ENCODE results near the gene C17orf67. TPM values are rescaled to one million over a fixed set of nuclear protein-coding genes. Genes with fewer than 3 reads are reported as not detected.
A peak's percentile ranks its signal among the peaks of the same experiment; 100 is the strongest.

The C17orf67 gene
- polyA plus RNA-seq, 2 of the 4 experiments (the other 2 are of a cell fraction), result 1.8 to 2.6 TPM

DNA sequence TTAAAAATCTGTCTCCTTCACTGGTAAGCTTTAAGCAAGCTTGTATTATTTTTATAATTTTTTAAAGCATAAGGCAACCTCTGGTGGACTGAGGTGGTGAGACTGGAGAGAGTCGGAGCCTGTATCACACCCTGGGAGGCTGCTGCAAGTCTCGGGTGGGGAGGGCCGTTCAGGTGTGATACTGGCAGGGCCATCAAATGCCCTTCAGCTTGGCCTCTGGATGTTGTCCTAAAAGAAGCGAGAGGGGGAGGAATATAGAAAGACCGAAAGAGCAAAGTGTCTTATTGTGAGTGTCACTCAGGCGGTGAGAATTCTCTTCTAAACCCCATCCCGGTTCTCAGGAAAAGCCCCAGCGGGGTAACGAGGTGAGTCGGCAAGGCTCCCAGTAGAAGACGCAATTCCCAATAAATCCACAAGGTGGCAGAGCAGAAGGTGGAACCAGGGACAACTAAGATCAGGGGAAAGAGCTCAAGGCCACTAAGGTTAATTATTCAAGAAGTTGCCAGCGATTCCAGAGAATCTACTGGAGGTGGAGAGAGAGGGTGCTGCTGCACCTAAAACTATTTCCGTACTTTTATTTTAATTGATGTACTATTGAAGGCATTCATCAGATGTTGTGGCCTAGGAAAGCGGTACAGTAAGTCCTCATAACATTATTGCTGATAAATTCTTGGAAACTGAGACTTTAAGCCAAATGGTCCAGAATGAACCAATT lies 14.1 kb downstream of the C17orf67 start (continued):
- TF ChIP-seq, protein P1, sequence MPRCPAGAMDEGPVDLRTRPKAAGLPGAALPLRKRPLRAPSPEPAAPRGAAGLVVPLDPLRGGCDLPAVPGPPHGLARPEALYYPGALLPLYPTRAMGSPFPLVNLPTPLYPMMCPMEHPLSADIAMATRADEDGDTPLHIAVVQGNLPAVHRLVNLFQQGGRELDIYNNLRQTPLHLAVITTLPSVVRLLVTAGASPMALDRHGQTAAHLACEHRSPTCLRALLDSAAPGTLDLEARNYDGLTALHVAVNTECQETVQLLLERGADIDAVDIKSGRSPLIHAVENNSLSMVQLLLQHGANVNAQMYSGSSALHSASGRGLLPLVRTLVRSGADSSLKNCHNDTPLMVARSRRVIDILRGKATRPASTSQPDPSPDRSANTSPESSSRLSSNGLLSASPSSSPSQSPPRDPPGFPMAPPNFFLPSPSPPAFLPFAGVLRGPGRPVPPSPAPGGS (IDR thresholded peaks at IDR 0.05), result no peak
- TF ChIP-seq RARB (CRISPR knock-in tag; IDR thresholded peaks at IDR 0.05), result no peak
- TF ChIP-seq ZNF302 (CRISPR knock-in tag; IDR thresholded peaks at IDR 0.05), result no peak

DNA sequence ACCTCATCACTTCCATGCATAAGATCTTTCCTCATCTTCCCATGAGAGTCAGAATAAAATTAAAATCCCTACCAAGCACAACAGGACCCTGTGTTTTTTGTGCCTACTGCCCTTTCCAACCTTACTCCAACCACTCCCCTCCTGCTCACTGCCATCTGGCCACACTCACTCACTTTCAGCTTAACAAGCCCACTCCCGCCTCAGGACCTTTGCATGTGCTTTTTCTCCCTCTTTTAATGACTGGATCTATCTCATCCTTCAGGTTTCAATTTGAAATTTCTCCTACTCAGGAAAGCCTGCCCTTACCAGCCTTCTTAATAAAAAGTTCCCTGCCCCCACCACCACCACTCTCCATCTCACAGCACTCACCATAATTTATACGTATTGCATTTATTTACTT lies 14.7 kb downstream of the C17orf67 start:
- no peaks in the 10 kb centered on the region for H3K9me3 ChIP-seq
- TF ChIP-seq KDM5A (IDR thresholded peaks at IDR 0.05), result no peak
- no peak for TF ChIP-seq EHMT2 (IDR thresholded peaks at IDR 0.05; ENCODE audit: low read depth)
- no peak for TF ChIP-seq RARB (CRISPR knock-in tag; IDR thresholded peaks at IDR 0.05)
- TF ChIP-seq, protein P2, sequence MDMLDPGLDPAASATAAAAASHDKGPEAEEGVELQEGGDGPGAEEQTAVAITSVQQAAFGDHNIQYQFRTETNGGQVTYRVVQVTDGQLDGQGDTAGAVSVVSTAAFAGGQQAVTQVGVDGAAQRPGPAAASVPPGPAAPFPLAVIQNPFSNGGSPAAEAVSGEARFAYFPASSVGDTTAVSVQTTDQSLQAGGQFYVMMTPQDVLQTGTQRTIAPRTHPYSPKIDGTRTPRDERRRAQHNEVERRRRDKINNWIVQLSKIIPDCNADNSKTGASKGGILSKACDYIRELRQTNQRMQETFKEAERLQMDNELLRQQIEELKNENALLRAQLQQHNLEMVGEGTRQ (IDR thresholded peaks at IDR 0.05), result no peak
- TF ChIP-seq BHLHE40 (IDR thresholded peaks at IDR 0.05; ENCODE audit: low read depth, low read length), result no peak
- TF ChIP-seq CBX2 (IDR thresholded peaks at IDR 0.05; ENCODE audit: borderline replicate concordance, low read depth), result no peak
- TF ChIP-seq, protein P1 (IDR thresholded peaks at IDR 0.05), result 0 out of 3 replicates have a peak, but pooled peaks have one; percentile 20
- no peak for TF ChIP-seq CEBPB (IDR thresholded peaks at IDR 0.05)
- no peak overlapping the region for H3K4me3 ChIP-seq
- no peak for ATAC-seq
- no peak for DNase-seq (ENCODE audit: low read depth in 1 of 2, low spot score in 1 of 2)
- peaks cover 7% of the 10 kb centered on the region for H3K4me1 ChIP-seq
- WGBS (ENCODE audit: missing lambda C conversion rate), result 94% methylated on average over 2 of the region's 2 CpGs
- ChIA-PET POLR2A (interaction anchor here (1.0 to 1.5 kb wide), 3 partner anchors 15 to 121 kb away, joined by 3 to 12 read pairs (median 8); partner anchors contain the start of genes C17orf67, DGKE and TRIM25), CTCF (interaction anchor here (0.6 to 17.5 kb wide), 54 partner anchors 8 to 1447 kb away, joined by 3 to 283 read pairs (median 5); partner anchors contain the start of genes C17orf67, COIL, DGKE and TRIM25)
- H3K4me2 ChIP-seq, result no peak overlapping the region
- peak overlapping the region in 1 of 2 experiments; percentile 47; a peak in 1 of 6 replicates for H3K27ac ChIP-seq
- FAIRE-seq, result no peak

DNA sequence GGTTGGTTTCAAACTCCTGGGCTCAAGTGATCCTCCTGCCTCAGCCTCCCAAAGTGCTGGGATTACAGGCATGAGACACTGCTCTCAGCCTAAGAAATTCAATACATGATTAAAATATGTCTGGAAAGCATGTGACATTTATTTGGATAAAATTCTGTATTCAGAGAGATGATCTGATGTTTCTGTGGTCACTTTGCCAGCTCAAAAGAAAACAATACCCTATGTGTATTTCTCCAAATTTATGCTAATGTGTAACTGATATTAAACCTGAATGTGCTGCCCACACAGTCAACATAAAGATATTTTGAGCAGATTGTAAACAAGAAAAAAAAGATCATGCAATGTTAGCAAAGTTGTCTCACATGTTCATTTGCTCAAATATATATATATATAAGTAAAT lies 16.7 kb downstream of the C17orf67 start:
- DNase-seq (ENCODE audit: low read depth in 1 of 2, low spot score in 1 of 2), result no peak
- H3K4me3 ChIP-seq, result no peak overlapping the region
- ChIA-PET CTCF (interaction anchor here (0.8 to 17.5 kb wide), 9 partner anchors 9 to 193 kb away, joined by 3 to 283 read pairs (median 4); partner anchors contain the start of gene COIL), POLR2A (no interaction called here)
- no peak for ATAC-seq
- H3K4me1 ChIP-seq, result peaks cover 7% of the 10 kb centered on the region
- H3K9me3 ChIP-seq, result no peaks in the 10 kb centered on the region
- TF ChIP-seq EHMT2 (IDR thresholded peaks at IDR 0.05; ENCODE audit: low read depth) (no peak), SREBF2 (IDR thresholded peaks at IDR 0.05) (no peak), RCOR1 (IDR thresholded peaks at IDR 0.05; ENCODE audit: low read depth, low read length) (no peak), GATA3 (IDR thresholded peaks at IDR 0.05; ENCODE audit: borderline replicate concordance) (no peak), SMC3 (IDR thresholded peaks at IDR 0.05) (no peak)
- TF ChIP-seq, protein P3, sequence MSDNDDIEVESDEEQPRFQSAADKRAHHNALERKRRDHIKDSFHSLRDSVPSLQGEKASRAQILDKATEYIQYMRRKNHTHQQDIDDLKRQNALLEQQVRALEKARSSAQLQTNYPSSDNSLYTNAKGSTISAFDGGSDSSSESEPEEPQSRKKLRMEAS (IDR thresholded peaks at IDR 0.05), result no peak
- TF ChIP-seq, protein P4, sequence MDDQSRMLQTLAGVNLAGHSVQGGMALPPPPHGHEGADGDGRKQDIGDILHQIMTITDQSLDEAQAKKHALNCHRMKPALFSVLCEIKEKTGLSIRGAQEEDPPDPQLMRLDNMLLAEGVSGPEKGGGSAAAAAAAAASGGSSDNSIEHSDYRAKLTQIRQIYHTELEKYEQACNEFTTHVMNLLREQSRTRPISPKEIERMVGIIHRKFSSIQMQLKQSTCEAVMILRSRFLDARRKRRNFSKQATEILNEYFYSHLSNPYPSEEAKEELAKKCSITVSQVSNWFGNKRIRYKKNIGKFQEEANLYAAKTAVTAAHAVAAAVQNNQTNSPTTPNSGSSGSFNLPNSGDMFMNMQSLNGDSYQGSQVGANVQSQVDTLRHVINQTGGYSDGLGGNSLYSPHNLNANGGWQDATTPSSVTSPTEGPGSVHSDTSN (IDR thresholded peaks at IDR 0.05), result no peak
- TF ChIP-seq, protein P1 (IDR thresholded peaks at IDR 0.05), result no peak
- no peak overlapping the region for H3K4me2 ChIP-seq
- H3K27ac ChIP-seq, result no peak overlapping the region
- no peak for FAIRE-seq

Measured in A549 (cell line).